ENCODE measurements around the gene IQCK.

The IQCK gene

GRCh38 chr16:19846436-19846835 lies 128.4 kb downstream of the IQCK start:
- Histone ChIP-seq H3K27ac (no peak overlapping the region), H3K9ac (no peak overlapping the region), H3K79me2 (peaks cover 3% of the 10 kb centered on the region), H3K36me3 (ENCODE audit: control insufficient read depth, insufficient read depth, low read length) (no peaks in the 10 kb centered on the region), H2AFZ (no peak overlapping the region), H3K9me3 (ENCODE audit: control insufficient read depth, low read length) (no peaks in the 10 kb centered on the region), H3K4me3 (ENCODE audit: low read depth, low read length) (no peak overlapping the region), H3K4me2 (ENCODE audit: low read length) (no peak overlapping the region), H3K27me3 (ENCODE audit: control insufficient read depth, insufficient read depth, low read length) (no peaks in the 10 kb centered on the region), H3K4me1 (peaks cover 21% of the 10 kb centered on the region)
- TF ChIP-seq, protein P1, sequence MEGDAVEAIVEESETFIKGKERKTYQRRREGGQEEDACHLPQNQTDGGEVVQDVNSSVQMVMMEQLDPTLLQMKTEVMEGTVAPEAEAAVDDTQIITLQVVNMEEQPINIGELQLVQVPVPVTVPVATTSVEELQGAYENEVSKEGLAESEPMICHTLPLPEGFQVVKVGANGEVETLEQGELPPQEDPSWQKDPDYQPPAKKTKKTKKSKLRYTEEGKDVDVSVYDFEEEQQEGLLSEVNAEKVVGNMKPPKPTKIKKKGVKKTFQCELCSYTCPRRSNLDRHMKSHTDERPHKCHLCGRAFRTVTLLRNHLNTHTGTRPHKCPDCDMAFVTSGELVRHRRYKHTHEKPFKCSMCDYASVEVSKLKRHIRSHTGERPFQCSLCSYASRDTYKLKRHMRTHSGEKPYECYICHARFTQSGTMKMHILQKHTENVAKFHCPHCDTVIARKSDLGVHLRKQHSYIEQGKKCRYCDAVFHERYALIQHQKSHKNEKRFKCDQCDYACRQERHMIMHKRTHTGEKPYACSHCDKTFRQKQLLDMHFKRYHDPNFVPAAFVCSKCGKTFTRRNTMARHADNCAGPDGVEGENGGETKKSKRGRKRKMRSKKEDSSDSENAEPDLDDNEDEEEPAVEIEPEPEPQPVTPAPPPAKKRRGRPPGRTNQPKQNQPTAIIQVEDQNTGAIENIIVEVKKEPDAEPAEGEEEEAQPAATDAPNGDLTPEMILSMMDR (IDR thresholded peaks at IDR 0.05) = no peak

DNA sequence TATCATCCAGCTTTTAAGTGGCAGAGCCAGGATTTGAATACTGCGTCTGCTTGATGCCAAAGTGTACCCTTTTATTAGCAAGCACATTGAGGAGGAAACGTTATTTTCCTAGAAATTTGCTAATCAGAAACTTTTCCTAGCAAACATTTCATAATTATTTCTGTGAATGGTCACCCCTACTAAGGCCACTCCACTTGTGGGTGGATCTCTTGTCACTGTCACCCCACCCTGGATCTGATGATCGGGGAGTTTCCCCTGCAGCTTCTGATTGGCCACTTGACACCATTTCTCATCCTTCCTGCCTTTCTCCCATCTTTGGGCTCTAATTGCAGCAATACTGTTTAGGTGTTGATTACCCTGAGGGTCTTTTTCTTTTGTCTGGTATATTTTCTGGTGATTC lies 130.7 kb downstream of the IQCK start:
- H2AFZ ChIP-seq = no peak overlapping the region
- TF ChIP-seq, protein P1 (IDR thresholded peaks at IDR 0.05) = no peak

DNA sequence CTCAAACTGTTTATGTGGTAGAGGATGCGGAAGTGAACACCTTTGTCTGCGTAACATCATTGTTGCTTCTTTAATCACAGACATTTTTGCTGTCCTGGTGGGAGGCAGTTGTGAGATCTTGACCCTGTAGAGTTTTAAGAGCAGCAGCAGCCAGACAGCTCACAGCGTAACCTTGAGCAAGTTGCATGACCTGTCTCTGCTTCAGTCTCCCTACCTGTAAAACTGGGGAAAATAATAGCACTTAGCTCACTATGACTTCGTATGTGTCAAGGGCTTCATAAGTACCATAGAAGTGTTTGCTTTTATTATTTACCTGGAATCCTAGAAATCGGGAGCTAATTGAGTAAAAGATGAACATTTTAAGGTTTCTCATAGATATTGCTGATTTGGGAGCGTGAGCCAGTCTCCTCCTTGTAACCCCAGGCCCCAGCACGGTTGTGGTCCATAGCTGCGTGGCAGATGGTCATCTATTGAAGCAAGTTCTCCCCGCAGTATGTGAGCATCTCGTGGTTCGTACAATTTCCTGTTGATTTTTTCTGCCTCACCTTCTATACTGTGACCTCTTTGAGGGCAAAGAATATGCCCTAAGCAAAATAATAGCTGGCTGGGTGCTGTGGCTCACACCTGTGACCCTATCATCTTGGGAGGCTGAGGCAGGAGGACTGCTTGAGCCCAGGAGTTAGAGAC lies 132.2 kb downstream of the IQCK start:
- peaks cover 3% of the 10 kb centered on the region for H3K79me2 ChIP-seq
- H3K27me3 ChIP-seq (ENCODE audit: control insufficient read depth, insufficient read depth, low read length) = no peaks in the 10 kb centered on the region
- H3K36me3 ChIP-seq (ENCODE audit: control insufficient read depth, insufficient read depth, low read length) = no peaks in the 10 kb centered on the region
- peaks cover 20% of the 10 kb centered on the region for H3K4me1 ChIP-seq
- H3K4me2 ChIP-seq (ENCODE audit: low read length) = no peak overlapping the region
- H3K9ac ChIP-seq = no peak overlapping the region
- H3K27ac ChIP-seq = no peak overlapping the region
- no peaks in the 10 kb centered on the region for H3K9me3 ChIP-seq (ENCODE audit: control insufficient read depth, low read length)
- no peak overlapping the region for H3K4me3 ChIP-seq (ENCODE audit: low read depth, low read length)
- TF ChIP-seq, protein P1 (IDR thresholded peaks at IDR 0.05) = no peak
- no peak overlapping the region for H2AFZ ChIP-seq

More for the DNA sequence above, 130.7 kb downstream of the IQCK start:
- no peak overlapping the region for H3K4me2 ChIP-seq (ENCODE audit: low read length)
- H3K27me3 ChIP-seq (ENCODE audit: control insufficient read depth, insufficient read depth, low read length) = no peaks in the 10 kb centered on the region
- H3K4me3 ChIP-seq (ENCODE audit: low read depth, low read length) = no peak overlapping the region
- no peaks in the 10 kb centered on the region for H3K9me3 ChIP-seq (ENCODE audit: control insufficient read depth, low read length)
- H3K79me2 ChIP-seq = peaks cover 3% of the 10 kb centered on the region
- no peak overlapping the region for H3K9ac ChIP-seq
- H3K36me3 ChIP-seq (ENCODE audit: control insufficient read depth, insufficient read depth, low read length) = no peaks in the 10 kb centered on the region
- H3K4me1 ChIP-seq = peaks cover 20% of the 10 kb centered on the region
- no peak overlapping the region for H3K27ac ChIP-seq

DNA sequence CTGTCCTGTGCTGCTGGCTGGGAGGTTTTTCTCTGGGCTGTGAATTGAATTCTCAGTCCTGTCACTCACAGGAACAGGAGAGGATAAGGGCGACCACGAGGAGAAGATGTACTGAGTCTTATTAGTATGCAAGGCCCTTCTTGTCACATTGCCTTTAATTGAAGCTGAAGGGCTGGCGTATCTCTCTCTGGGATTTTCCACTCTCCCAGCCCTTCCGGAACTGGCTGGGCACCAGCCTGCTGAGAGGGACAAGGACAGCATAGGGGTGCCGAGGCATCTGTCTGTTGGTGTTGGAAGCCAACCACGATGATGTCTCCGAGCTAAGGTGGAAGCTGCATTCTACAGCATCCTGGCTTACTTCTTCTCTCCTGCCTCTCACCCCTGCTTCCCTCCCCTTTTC lies 133.4 kb downstream of the IQCK start:
- H3K79me2 ChIP-seq = no peaks in the 10 kb centered on the region

More for the DNA sequence above, 133.4 kb downstream of the IQCK start:
- Histone ChIP-seq H3K9me3 (ENCODE audit: control insufficient read depth, low read length) (no peaks in the 10 kb centered on the region), H2AFZ (peak overlapping the region; percentile 61), H3K27me3 (ENCODE audit: control insufficient read depth, insufficient read depth, low read length) (no peaks in the 10 kb centered on the region), H3K4me2 (ENCODE audit: low read length) (no peak overlapping the region), H3K27ac (peak overlapping the region; percentile 49), H3K4me1 (peaks cover 20% of the 10 kb centered on the region), H3K4me3 (ENCODE audit: low read depth, low read length) (no peak overlapping the region), H3K9ac (no peak overlapping the region), H3K36me3 (ENCODE audit: control insufficient read depth, insufficient read depth, low read length) (no peaks in the 10 kb centered on the region)
- TF ChIP-seq, protein P1 (IDR thresholded peaks at IDR 0.05) = no peak
